Anterior cingulate cortex (tissue), 58 donors: ENCODE data around the gene SEMA6D.
A peak's percentile ranks its signal among the peaks of the same experiment; 100 is the strongest.

Source experiments
- DNase-seq, 58 donors: peaks; one replicate each; lab custom pipeline; 2025; lab: John Stamatoyannopoulos, UW

Gene SEMA6D

DNA sequence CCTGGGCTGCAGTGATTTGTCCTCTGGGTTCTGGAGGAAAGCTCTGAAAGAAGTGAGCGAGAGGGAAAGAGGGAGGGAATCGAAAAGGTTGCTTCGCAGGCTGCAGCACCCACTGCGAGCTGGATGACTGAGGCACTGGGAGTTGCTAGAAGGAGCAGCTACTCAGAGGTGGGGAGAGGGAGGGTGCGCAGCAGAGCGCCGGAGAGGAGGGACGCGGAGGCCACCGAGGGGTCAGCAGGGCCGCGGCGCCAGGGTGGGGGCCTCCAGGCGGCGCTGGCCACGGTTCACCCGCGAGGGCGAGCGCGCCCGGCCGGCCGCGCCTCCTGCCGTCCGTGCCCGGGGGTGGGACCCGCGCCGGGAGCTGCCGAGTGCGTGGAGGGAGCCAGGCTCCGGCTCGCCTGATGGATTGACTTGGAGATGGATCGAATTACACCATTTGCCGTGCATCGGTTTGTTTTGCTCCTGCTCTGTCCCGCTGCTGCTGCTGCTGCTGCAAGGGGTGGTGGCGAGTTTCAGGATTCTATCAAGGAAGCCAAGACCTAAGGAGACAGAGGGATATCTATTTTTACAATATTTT lies at the start of gene SEMA6D:
Gene SEMA6D, plus strand, starts transcription at position 470 of the 577 bp plus-strand sequence. CDS start 42,294 bp downstream, outside the sequence.
- peak in 56 of 58 donors; percentile 28 to 87 (median 76) for DNase-seq

GRCh38 chr15:47669221-47669620 lies 48.1 kb upstream of the SEMA6D start:
- no peak for DNase-seq

DNA sequence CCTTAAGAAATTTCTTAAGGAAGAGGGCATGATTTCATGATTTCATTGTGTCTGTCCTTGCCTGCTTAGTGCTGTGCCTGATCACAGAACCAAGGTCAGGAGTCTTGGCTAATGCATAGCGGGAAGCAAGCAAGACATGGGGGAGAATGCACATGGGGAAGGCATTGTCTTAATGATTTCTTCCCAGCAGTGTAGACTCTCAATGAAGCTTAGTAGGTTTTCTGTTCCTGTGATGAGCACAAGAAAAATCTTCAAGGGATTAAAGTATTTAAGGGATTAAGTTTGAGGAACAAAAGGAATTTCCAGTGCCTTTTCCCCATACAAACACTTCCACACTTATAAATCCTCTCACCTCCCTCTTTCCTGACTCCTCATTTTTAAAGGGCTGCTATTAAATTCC lies 46.9 kb upstream of the SEMA6D start:
- no peak for DNase-seq

DNA sequence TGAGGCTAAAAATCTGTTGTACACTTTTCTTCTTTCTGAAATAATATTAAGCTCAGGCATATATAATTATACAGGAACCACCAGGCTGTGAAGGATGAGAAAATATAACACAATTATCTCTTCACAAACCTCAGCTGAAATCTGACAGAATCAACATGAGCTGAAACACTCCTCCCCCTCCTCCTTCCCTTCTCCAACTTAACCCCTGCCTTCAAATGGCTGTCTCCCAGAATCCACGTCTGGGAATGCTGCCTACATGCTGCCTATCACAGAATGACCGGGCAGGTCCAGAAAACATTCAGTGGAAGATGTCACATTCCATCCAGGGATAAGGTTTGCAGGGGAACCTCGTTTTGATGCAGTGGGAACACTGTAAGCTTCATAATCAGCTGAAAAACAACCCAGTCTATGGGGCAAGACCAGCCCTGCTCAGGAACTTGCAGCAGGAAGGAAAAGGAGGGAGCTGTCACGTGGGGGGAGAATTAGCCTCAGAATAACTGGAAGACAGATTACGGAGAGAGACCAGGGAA lies 44.0 kb upstream of the SEMA6D start:
- no peak for DNase-seq

- DNase-seq, result no peak
Measured at GRCh38 chr15:47674586-47675232, 42.6 kb upstream of the SEMA6D start.

DNA sequence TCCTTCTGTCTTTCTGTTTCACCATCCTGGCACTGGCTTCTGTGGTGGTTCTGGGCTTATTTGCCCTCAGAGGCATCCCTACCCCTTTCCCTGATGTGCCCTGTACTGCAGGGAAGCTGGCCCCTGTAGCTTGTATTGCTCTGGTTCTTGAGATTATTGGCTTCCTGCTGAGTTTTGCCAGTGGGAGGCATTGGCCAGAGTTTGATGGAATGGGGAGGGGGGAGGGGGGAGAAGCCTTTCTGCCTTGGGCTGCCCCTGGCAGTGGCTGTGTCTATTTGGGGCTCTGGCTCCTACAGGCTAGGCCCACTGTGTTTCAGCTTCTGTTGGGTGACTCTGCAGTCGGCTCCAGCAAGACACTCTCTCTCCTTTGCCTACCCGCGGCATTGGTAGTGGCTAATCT lies 41.6 kb upstream of the SEMA6D start:
- no peak for DNase-seq

DNA sequence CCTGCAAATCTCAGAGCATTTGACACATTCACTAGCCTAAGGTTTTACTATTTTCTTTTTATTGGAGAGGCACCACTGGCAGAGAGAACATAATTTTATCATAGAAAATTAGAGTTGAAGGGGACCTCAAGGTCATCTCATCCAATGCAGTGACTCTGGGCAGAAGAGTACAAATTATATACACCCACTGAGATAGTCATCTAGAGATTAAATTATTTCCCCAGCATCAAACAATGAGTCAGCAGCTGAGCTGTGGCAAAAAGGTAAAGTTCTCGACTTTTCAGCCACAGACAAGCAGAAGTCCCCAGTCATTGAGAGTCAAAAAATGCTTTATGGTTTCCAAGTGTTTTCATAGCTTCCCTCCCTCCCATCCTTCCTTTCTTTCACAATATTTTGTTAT lies 39.3 kb upstream of the SEMA6D start:
- DNase-seq, result no peak

- no peak for DNase-seq
Measured at GRCh38 chr15:47682661-47683060, 34.6 kb upstream of the SEMA6D start.

DNA sequence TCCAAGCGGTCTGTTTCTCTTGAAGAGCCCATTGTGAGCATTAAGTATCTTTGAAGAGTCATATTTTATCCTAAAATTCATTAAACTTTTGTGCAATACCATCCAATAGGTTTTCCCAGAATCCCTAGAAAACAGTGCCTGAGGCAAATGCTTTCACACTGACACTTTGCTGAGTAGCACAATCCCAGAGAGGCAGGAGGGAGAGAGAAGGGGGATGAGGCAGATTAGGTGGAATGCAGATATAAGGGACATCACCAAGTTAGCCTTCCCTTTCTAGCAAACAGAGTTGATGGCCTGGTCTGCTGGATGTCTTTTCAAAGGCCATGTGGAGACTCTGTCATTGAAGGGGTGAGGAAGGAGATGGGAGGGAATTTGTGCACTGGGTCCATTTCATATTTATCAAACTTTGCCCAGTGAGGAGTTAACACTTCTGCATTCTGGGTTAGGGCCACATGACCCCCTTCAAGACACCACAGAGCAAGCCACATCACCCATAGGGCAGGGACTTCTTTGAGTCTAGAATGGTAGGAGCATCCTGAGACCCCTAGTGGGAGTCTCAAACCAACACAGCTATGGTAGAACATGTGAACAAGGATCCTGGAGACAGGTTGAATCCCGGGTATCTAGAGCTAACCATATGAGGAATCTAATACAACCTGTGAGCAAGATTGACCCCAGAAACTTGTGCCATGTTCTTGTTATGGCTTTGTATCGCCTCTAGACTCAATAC lies 32.0 kb upstream of the SEMA6D start:
- no peak for DNase-seq

DNA sequence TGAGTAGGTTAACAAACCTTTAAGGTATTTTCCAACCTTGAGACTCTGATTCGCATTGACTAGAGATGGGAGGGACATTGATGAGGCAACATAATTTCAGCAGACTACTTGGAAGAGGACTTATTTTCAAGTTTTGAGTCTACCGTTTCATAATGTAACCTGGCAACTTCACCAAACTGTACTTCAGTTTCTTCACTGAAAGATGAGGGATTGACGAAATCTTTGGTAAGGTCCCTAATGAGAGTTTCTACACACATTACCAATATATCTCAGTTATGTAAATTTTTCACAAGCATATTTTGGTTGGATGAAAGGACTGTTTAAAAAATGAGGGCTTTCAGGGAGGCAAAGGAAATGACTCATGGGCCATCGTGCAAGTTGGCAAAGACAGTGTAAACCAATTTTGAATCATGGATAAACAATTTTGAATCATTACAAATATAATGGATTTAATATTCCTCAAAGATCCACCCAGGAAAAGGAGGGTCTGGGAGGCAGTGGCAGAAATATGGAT lies 28.7 kb upstream of the SEMA6D start:
- no peak for DNase-seq

DNA sequence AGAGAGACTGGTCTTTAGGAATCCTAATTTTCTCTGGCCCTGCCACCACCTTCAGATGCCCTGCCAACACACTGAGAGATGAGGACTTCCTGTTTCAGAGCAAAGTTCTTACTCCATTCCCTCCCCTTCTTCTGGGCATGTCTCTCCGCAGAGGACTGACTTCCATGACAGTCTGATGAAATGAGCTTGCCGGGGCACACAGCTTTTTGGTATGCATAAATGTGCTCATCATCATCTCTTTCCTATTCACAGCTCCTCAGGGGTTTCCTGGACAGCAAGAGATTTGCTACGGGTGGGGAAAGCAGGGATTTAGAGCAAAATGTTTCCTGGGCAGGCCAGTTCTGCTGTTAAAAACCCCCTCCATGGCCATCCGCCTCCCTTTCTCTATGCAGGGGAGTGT lies 27.6 kb upstream of the SEMA6D start:
- DNase-seq, result no peak

DNA sequence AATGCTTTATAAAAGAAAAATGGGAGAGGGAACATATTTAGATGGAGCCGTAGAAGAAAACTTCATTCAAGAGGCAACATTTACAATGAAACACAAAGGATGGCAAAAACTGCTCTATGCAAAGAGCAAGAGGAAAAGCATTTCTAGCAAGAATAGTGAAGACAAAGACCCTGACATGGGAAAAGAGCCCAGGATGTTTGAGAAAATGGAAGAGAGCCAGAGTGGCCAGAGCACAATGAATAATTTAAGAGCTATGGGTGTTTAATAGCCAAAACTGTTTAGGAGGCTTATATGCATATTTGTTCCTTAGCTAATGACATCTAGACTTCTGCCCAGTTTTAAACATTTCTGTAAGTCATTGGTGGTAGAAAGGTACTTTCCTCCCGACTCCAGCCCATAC lies 25.4 kb upstream of the SEMA6D start:
- peak in 2 of 58 donors; percentile 1 to 6 for DNase-seq

GRCh38 chr15:47696351-47696750 lies 21.0 kb upstream of the SEMA6D start:
- no peak for DNase-seq

GRCh38 chr15:47705281-47705997 lies 11.9 kb upstream of the SEMA6D start:
- no peak for DNase-seq

- no peak for DNase-seq
Measured at GRCh38 chr15:47707391-47707790, 9.9 kb upstream of the SEMA6D start.

DNA sequence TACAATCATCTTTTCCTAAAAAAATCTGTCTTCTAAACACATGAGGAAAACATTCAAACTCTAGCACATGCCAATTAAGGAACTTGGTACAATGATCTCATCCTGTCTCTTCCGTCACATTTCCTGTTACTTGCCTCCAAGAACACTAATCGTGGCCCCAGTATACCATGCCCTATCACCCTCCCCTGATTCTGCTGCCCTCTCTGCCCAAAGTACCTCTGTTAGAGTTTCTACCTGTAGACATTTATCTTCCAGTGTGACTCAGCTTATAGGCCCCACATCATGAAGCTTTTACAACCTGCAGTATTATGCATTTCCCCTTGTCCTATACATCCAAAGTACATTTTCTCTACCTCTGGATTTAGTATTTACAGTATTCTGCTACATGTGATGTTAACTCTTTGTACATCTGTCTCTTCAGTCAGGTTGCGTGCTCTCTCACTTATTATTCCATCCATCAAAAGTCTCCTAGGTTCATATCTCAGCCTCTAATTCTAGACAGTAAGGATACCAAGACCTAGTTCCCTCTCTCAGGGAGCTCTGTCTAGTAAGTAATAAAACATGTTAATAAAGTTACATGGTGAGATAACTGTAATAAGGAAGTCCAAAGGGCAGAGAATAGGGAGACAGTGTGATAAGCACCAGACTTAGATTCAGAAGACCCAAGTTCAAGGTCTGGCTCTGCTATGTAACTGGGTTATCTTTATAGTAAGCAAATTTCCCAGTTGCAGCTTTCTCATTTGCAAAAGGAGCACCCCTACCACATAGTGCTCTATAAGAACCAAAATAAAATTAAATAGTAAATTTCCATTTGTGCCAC lies 8.9 kb upstream of the SEMA6D start:
- no peak for DNase-seq

DNA sequence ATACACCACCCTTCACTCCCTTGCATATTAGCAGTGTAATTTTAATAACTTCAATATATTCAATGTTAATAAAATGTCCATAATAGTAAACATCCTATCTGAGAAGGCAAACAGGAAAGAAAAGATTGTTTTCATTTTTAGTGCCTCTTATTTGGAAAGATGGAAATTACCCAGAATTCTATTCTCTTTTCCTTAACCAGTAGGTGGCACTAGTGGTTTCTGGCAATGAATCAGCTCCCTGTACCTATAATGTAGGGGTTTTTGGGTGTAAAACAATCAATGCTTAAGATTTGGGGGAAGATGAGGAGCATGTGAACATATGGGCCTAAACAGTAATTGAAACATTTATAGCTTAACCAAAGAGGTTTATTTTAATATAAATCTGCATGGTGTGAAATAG lies 5.7 kb upstream of the SEMA6D start:
- DNase-seq, result no peak

DNA sequence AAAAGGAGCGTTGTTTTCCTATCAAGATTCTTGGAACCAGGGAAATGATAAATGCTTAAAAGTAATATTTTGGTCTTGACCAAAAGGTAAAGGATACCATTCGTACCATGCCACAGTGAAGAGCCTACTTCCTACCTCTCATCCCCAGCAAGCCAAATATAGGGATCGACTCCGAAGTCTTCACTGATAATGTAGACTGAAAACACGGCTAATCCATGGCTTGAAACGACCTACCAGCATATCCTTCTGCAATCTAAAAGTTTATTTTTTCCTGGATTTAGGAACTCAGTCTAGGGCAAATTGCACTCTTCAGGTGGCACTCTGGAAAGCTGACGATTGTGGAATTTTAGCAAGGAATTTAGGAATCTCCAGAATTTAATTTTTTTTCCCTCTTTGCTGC lies 1.9 kb upstream of the SEMA6D start:
- DNase-seq, result no peak

DNA sequence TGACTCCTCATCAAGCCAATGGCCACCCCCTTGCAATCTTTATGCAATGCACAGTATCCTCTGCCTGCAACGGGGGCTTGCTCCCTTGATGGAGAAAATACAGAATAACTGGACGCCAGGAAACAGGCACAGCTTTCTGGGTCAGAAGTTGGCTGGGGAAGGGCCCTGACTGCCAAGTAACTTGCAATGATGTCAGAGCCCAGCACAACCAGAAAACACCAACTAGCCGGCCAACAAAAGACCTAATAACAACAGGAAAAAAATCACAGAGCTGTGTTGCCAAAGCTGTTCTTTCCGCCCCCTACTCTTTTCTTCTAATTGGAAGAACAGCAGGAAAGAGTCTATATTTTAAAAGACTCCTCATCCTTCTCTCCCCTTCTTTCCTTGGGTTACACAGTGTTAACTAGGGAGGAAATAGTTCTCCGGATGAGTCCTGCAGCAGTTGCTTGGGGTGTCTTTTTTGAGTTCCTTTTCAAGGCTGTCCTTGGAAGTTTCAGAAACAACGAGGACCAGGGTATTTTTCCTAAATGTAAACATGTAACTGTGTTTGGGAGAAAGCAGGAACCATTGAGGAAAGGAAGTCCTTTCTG lies 1.4 kb upstream of the SEMA6D start:
- peak in 48 of 58 donors; percentile 12 to 86 (median 54) for DNase-seq
